GM21619 (cell line): ENCODE results near the gene UTP18.
"Not testable (repeated sequence)": the region's sequence is repeated elsewhere in the genome, so short reads cannot be mapped to it uniquely, and the experiment has no call there.

ENCODE experiments used
- ATAC-seq: cut with Tn5 transposase; IDR thresholded peaks from one replicate; pipeline ENCODE4 v1.9.1; 2021; ENCODE audit not compliant: unreplicated experiment

Gene UTP18

DNA sequence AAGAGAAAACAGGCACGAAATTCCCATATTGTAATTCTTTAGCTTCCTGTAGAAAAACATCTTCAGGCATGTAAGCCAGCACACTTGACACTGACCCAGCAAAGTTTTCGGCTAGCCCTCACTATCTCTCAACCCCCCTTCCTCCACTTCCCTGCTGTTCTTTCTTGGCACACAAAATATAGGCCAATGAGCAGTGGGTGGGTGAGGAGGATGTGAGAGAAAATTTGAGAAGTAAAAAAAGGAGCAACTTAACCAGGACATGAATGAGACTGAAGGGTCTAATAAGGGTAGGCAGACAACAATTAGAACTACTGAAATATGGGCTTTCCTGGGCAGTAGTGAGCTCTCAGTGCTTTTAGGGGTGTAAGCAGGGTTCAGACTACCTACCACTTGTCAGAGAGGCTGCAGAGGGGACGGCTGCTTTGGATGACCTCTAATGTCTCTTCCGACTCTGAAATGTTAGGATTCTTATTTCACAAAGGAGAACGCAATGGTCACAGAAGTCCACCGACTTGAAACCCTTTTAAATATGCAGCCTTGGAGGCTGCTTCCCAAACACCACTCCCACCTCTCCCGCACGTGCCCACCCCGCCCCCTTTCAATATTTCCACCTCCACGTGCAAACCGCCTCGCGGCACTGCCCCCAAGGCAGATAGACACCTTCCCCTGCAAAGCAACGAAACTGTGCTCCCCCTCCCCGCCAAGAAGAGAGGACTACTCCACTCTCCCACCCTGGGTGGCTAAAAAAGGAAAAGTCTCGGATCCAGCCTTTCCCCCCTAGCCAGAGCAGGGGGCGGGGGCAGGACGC is 1.4 kb upstream of the UTP18 start:
- ATAC-seq: no peak

DNA sequence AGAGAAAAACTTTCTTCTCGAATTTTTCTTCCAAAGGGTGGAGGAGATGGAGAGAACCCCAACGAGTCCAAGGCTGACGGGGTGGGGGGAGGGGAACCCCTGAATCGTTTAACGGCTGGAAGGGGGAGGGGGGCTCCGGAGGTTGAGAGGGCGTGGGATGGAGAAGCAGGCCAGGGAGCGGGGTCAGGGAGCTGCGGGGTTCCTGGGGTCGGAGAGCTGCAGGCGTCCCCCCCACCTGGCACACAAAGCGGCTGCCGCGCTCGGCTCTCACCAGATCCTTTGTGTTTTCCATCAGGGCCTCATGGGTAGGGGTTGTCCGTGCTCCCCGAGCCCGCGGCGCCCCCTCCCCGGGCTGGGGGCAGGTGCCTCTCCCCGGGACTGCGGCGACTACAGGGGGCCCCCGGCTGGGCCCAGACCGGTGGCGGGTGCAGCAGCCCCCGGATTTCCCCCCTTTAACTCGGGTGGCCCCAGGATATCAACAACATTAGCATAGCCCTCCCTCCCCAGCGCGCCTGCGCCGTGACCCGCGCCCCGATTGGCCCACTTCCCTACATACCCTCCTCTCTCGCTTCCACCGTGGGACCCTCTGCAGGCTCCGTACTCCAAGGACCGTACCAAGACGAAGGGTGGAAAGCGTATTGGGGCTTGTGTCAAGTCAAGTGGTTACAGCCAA is 646 bp upstream of the UTP18 start, which contains the start of gene MBTD1:
MBTD1 (minus strand) TSS at position 486 of the 673 bp plus-strand sequence. CDS start 34,888 bp downstream, outside the sequence.
- ATAC-seq: peak; percentile 81

DNA sequence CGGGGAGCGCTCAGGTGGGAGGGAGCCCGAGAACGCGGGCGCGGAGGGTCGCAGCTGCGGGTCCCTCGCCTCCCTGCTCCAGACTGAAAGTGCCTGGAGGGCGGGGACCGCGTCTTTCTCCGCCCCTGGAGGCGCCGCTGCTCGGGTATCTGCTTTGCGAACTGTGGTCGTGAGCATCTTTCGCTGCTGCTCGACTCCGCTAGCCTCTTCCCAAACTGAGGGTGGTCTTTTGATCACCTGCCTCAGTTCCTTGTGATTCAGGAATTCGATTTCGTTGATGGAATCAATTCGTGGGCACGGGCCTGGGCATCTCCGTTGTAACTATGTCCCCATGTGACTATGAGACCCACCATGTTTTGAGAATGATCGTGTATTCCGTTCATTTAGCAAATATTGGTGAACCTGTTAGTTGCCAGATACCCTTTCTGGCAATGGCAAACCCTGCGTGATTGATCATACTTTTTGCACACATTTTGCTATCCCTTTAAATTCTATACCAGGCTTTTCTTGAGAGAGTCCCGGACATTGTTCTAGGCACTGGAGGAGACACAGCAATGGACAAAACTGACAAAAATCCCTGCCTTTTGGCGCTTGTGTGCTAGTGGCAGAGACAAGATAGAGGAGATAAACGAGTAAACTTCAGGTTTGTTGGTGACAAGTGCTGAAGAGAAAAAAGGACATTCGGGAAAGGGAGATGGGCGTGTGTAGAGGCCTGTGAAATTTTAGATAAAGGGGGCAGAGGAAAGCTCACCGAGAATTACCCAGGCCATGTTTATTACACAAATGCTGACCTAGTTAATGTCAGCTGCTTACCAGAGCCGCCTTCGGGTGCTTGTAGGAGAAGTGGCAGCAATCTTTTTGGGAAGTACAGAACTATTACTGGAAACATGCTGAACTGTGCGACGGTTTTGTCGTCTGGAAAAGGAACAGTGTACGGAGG is 948 bp downstream of the UTP18 start:
- no peak for ATAC-seq

DNA sequence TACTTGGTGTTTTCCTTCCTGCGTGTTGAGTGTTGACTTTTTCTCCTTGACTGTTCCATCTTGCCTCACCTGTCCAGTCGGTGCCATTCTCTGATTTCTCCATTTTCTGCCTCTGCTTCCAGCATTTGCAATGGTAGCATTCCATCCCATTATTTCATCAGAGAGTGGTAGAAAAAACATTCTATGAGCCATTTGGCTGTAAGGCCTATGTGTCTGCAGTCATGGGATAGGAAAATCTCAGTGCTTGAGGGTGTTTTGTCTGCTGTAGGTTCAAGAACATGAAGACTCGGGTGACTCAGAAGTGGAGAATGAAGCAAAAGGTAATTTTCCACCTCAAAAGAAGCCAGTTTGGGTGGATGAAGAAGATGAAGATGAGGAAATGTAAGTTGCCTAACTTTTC is 2.7 kb downstream of the UTP18 start:
- ATAC-seq: no peak

DNA sequence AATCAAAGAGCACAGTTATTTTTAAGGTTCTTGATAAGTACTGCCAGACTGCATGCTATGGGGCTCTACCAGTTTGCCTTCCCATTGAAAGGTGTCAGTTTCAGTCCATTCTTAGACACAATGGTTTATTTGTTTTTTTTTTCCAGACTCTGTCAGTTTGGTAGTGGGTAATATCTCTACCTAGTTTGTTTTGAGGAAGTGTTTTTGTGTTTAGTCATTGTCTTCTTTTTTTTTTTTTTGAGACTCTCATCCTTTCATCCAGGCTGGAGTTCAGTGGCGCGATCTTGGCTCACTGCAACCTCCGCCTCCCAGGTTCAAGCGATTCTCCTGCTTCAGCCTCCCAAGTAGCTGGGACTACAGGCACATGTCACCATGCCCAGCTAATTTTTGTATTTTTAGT is 4.1 kb downstream of the UTP18 start:
- not testable (repeated sequence) for ATAC-seq

DNA sequence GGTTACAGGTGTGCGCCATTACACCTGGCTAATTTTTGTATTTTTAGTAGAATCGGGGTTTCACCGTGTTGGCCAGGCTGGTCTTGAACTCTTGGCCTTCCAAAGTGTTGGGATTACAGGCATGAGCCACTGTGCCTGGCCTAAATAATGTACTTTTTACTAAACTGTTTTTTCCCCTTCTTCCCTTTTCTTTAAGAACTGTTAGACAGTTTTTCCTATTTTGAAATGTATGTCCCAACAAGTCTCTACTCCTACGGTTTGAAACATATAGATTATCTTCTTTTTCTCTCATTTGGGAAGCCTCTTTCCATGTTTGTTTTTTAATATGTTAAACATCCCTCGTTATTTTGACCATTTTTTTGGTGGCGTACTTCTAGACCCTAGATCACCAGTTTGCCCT is 9.6 kb downstream of the UTP18 start:
- ATAC-seq: no peak

DNA sequence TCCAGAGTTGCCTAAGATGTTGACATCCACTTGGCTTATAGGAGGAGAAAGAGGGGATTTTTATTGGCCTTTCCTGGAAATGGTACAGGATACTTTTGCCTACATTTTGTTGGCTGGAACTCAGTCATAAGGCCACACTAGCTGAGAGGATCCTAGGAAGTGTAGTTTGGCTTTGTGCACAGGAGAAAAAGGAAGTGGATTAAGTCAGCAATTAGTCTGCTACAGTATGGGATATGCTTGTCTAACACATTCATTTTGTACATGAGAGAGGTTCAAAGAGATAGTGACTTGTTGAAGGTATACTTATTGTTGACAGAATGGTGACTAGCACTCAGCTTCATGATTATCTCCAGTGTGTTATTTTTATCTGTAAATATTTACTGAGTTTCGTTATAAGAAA is 10.3 kb downstream of the UTP18 start:
- ATAC-seq: no peak

DNA sequence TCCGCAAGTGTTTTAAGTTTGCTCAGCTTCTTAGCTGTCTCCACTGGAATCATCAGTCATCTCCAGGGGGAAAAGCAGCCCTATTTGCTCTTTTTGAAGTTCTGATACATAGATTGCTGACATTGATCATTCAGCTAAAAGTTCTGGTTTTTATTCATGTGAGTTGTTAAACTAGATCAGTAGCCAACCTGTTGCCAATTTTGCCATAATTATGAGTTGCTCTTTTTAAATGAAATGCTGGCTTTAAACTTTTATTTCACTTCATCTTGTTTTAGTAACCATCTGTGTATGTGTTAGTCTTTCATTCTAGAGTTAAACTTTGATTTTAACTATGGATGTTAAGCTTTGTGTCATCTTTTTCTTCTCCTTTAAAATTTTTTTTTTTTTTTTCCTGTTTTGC is 12.5 kb downstream of the UTP18 start:
- ATAC-seq: no peak

DNA sequence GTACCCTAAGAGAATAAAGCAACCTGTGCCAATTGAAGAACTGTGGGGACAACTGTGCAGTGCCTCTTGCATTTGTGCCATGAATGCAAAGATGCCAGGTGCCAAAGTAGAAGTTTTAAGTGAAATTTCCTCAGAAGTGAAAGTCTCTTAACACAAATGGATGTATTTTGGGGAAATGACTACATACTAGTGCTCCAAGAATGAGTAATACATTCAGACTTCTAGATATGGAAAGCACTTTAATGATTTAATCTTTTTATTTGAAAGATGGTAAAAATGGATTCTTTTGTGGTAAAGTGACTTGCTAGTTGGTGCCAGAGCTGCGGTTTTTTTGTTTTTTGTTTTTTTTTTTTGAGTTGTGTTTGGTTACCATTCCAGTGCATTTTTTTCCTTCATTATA is 15.0 kb downstream of the UTP18 start:
- ATAC-seq: no peak

DNA sequence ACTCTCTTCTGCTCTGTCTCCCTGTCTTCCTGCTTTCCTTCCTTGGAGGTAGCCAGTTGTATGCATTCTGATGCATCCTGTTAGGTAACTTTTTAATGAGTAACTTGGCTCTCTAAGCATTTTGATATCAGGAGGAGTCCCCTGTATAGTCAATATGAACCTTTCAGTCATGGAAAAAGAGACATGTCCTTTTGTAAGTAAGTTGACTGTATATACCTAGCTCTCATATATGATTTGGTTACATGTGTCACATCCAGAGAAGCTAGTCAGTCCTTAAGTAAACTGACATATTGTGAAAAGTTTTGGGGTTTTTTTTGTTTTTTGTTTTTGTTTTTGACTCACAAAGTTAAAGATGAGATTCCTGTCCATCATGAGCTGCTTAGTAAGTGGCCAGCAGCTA is 18.8 kb downstream of the UTP18 start:
- no peak for ATAC-seq

DNA sequence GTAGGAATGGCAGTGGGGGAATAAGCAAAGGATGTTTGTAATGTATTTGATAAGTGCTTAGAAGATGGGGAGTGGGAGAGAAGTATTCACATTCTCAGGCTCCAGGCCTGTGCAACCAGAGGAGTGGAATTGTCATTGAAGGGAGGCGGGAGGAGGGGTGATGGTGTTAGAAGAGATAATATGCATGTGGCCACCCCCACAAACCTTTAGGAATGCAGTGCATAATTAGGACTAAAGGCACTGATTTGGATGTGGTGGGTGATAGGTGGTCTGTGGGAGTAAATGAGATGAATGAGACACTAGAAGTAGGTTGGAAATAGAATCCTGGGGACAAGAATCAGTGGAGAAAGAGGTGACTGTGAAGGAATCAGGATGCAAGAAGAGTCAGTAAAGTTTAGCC is 27.1 kb downstream of the UTP18 start:
- ATAC-seq: no peak

DNA sequence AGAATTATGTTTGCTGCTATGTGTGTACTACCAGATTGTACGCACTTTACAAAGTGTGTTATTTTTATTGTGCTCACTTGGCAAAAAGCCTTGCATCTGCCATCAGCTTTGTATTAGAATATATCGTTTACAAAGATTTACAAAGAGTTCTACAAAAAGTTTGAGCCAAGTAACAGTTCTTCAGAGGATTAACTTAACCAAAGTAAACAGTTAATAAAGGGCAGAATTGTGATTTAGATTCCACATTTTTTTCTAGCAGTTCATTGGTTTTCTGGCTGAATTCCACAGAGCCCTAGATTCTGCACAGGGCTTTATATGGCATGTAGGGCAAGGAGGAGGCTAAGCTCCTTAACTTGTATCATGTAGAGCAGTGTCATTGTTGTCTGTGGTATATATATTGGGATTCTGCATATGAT is 29.4 kb downstream of the UTP18 start:
- no peak for ATAC-seq

DNA sequence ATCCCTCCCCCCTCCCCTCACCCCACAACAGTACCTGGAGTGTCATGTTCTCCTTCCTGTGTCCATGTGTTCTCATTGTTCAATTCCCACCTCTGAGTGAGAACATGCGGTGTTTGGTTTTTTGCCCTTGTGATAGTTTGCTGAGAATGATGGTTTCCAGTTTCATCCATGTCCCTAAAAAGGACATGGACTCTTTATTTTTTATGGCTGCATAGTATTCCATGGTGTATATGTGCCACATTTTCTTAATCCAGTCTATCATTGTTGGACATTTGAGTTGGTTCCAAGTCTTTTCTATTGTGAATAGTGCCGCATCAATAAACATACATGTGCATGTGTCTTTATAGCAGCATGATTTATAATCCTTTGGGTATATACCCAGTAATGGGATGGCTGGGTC is 34.0 kb downstream of the UTP18 start:
- ATAC-seq: not testable (repeated sequence)

DNA sequence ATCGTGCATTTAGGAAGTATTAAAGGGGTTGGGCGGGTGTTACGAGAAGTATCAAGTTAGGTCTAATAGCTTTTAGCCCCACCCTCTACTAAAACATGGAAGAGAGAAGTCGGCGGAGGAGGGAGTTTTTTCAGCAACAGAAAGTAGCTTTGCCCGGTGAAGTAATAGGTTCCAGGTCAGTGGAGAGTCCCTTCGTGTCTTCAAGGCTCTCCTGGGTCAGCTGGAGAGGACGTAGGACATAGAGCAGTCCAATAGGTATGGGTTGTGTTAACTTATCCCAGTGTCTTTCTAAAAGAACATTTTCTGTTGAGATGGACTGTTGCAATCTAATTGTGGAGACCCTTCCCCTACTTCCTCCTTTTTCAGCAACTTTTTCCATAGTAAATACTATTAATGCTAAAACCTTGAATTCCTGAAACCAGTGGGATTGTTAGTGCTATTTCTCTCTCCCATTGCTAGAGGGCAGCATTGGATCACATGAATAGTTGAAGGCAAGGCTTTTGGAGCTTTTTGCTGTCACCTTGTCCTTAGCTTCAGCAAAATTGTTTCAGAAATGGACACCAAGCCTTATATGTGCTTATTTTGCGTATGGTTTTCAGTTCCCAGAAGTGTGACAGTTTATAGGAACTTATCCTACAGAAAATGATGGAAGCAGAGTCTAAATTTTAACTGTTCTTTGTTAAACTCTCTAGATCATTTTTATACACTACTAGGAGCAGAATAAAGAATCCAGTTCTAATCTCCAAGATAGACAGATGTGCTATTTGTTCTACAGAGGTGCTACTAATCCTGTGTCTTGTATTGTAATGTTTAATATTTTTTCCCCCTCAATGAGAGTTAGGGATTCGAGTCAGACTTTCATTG is 38.4 kb downstream of the UTP18 start:
- no peak for ATAC-seq

DNA sequence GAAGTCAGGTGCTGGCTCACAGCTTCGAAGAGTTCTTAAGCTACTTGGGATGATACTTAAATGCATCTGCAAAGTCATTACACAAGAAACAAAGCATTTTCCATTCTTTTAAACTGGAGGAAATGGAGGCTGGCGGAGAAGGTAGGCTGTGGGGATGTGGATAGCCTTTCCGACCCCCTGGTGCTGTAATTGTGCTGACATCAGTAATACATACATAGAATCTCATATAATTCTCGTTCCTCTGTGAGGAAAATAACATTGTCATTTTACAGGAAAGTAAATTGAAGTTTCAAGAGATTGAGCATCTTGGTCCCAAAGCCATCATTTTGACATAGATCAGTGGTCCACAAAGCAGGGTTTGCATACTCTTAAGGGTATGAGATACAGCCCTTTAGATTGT is 39.5 kb downstream of the UTP18 start:
- ATAC-seq: no peak

DNA sequence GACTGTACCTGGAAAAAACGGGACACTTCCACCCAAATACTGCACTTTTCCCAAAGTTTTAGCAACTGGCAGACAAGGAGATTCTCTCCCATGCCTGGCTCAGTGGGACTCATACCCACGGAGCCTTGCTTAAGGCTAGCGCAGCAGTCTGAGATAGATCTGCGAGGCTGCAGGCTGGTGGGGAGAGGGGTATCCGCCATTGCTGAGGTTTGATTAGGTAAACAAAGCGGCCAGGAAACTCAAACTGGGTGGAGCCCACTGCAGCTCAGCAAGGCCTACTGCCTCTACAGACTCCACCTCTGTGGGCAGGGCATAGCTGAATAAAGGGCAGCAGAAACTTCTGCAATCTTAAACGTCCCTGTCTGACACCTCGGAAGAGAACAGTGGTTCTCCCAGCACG is 44.8 kb downstream of the UTP18 start:
- ATAC-seq: no peak

DNA sequence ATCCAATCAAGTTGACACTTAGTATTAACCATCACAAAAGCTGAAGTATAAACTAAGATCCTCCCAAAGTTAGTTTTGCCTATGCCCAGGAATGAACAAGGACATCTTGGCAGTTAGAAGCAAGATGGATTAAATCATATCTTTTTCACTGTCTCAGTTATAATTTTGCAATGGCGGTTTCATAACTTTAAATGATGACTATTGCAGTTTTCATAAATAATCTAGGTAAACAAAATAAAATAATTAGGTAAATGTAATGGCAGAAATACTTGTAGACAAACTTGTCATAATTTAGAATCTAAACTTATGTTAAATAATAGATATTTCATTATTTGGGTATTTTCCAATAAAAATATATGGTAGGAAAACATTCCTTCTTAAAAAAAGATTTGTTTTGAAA is 51.7 kb downstream of the UTP18 start:
- not testable (repeated sequence) for ATAC-seq

DNA sequence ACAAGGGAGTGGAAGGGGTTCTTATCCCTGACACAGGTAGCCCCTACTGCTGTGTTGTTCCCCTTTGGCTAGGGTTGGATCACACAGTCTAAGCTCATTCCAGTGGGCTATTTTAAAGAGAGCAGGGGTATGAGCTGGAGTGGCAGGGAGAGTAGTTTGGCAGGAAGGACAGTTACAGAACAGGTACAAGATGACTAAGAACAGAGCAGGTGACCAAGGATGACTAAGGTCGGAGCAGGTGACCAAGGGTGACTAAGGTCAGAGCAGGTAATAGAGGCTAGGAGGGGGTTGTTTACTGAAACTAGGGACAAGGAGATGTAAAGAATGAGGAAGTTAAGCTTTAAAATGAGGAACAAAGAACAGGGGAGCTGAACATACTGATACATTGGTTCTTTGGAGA is 58.8 kb downstream of the UTP18 start:
- ATAC-seq: no peak

DNA sequence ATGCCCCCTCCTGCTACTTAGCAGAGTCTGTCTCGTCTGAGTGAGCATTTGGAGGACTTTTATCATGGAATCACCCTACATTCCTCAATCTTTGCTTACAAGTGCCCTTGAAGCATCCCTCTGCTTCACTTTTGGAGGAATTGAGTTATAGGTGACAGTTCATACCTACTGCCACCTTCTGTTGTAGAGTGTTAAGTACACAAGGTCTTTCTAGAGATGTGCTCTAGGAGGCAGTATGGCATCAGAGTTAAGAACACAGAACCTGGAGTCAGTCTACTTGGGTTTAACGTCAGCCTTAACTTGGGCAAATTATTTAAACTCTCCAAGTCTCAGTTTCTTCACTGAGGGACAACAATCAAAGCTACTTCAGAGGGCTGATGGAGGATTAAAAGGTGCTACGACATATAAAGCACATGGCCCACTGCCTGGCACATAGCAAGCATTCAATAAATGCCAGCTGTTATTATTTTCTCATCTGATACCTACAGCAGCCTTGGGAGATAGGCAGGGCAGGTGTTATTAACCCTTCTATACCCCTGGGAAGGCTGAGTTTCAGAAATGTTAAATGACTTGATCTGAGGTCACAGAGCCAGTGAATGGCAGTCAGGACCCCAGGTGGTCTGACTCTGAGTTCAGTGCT is 62.2 kb downstream of the UTP18 start:
- no peak for ATAC-seq

DNA sequence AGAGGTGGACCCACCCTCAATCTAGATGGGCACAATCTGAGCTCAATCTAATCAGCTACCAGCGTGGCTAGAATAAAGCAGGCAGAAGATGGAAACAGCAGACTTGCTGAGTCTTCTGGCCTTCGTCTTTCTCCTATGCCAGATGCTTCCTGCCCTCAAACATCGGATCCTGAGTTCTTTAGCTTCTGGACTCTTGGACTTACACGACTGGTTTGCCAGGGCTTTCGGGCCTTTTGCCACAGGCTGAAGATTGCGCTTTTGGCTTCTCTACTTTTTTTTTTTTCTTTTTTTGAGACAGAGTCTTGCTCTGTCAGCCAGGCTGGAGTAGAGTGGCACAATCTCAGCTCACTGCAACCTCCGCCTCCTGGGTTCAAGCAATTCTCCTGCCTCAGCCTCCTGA is 65.1 kb downstream of the UTP18 start:
- no peak for ATAC-seq
